HepG2 (cell line): Measurements from ENCODE around the gene CBLC. TPM values are rescaled to one million over a fixed set of nuclear protein-coding genes. Genes with fewer than 3 reads are reported as not detected.

Experiments used
- DPF2 ChIP-seq: sonication (generic); formaldehyde crosslinking; IDR thresholded peaks from 2 replicates; pipeline ENCODE4 v1.4.0; 2020; ENCODE audit warnings: mild to moderate bottlenecking, low read depth, missing genetic modification reagents, borderline replicate concordance
- EZH2 ChIP-seq: conservative IDR thresholded peaks from 2 replicates; pipeline ENCODE4 v1.6.1; 2012; ENCODE audit warnings: mild to moderate bottlenecking, low read depth, low read length, moderate library complexity
- KDM1A ChIP-seq: IDR thresholded peaks from 2 replicates; pipeline ENCODE4 v1.6.1; 2016; ENCODE audit warnings: missing compliant biosample characterization
- NBN ChIP-seq: fragments of 450-650 bp; conservative IDR thresholded peaks from 2 replicates; pipeline ENCODE4 v1.6.1; 2017
- RARG ChIP-seq: sonication (generic); formaldehyde crosslinking; IDR thresholded peaks from 2 replicates; pipeline ENCODE4 v1.4.0; 2020; ENCODE audit warnings: low read depth, mild to moderate bottlenecking, missing genetic modification reagents
- RBFOX2 ChIP-seq: fragments of 200-400 bp; formaldehyde crosslinking; IDR thresholded peaks from 2 replicates; pipeline ENCODE4 v1.6.1; 2017; ENCODE audit warnings: low read depth, mild to moderate bottlenecking, low read length
- SKI ChIP-seq: fragments of 450-650 bp; IDR thresholded peaks from one replicate; pipeline ENCODE4 v1.6.1; 2018; ENCODE audit warnings: mild to moderate bottlenecking; ENCODE audit not compliant: partially characterized antibody
- TCF7L2 ChIP-seq: IDR thresholded peaks from 2 replicates; pipeline ENCODE4 v1.6.1; 2011; ENCODE audit warnings: mild to moderate bottlenecking, low read depth, low read length, moderate library complexity
- ZNF577 ChIP-seq: sonication (generic); formaldehyde crosslinking; IDR thresholded peaks from 2 replicates; pipeline ENCODE4 v1.4.0; 2020; ENCODE audit warnings: mild to moderate bottlenecking, low read depth, missing genetic modification reagents, borderline replicate concordance
- polyA plus RNA-seq, 8 experiments: library from polyadenylated mRNA; depleted of rRNA in 3 of 8; stranded (reverse) in 7 of 8; unstranded in 1 of 8; fragments of >200 nt; fragmentation: Illumina TruSeq in 4 of 8; extraction: Trizol in 4 of 8; gene quantifications; 2 replicates each; pipeline versions ENCODE4 v1.2.1 to v1.2.3, GENCODE V29; 2011 to 2016; ENCODE audit warnings: low read depth in 4 of 8, missing spikeins in 1 of 8, mixed read lengths in 1 of 8; ENCODE audit not compliant: insufficient read depth in 1 of 8
- total RNA-seq, 5 experiments: library from RNA; depleted of rRNA; stranded (reverse); fragments of >200 nt; fragmentation: Illumina TruSeq; extraction: Trizol; gene quantifications; 2 replicates each; pipeline ENCODE4 v1.2.3, GENCODE V29; 2016; ENCODE audit warnings: low read depth in 1 of 5
- TF ChIP-seq, protein P1 (sequence below): sonication (generic); formaldehyde crosslinking; IDR thresholded peaks from 2 replicates; pipeline ENCODE4 v1.4.0; 2020; ENCODE audit warnings: low read depth, missing genetic modification reagents
- TF ChIP-seq, protein P2 (sequence below): sonication (generic); formaldehyde crosslinking; IDR thresholded peaks from 2 replicates; pipeline ENCODE4 v1.4.0; 2020; ENCODE audit warnings: missing genetic modification reagents
- TF ChIP-seq, protein P3 (sequence below): sonication (generic); formaldehyde crosslinking; conservative IDR thresholded peaks from 2 replicates; pipeline ENCODE4 v1.8.0; 2022; ENCODE audit warnings: low read depth, missing genetic modification reagents
- TF ChIP-seq, protein P4 (sequence below): IDR thresholded peaks from 2 replicates; pipeline ENCODE4 v1.6.1; 2016; ENCODE audit warnings: low read depth, control low read depth
- TF ChIP-seq, protein P5 (sequence below): sonication (generic); formaldehyde crosslinking; conservative IDR thresholded peaks from 2 replicates; pipeline ENCODE4 v1.4.0; 2020; ENCODE audit warnings: missing genetic modification reagents
- TF ChIP-seq, protein P6 (sequence below): sonication (generic); formaldehyde crosslinking; IDR thresholded peaks from 2 replicates; pipeline ENCODE4 v1.4.0; 2020; ENCODE audit warnings: mild to moderate bottlenecking, missing genetic modification reagents

The CBLC gene
- total and polyA plus RNA-seq, 2 of the 13 experiments (the other 11 are each of a cell fraction or from before 2014, with no cell fraction given): 1.8 to 2.6 TPM

DNA sequence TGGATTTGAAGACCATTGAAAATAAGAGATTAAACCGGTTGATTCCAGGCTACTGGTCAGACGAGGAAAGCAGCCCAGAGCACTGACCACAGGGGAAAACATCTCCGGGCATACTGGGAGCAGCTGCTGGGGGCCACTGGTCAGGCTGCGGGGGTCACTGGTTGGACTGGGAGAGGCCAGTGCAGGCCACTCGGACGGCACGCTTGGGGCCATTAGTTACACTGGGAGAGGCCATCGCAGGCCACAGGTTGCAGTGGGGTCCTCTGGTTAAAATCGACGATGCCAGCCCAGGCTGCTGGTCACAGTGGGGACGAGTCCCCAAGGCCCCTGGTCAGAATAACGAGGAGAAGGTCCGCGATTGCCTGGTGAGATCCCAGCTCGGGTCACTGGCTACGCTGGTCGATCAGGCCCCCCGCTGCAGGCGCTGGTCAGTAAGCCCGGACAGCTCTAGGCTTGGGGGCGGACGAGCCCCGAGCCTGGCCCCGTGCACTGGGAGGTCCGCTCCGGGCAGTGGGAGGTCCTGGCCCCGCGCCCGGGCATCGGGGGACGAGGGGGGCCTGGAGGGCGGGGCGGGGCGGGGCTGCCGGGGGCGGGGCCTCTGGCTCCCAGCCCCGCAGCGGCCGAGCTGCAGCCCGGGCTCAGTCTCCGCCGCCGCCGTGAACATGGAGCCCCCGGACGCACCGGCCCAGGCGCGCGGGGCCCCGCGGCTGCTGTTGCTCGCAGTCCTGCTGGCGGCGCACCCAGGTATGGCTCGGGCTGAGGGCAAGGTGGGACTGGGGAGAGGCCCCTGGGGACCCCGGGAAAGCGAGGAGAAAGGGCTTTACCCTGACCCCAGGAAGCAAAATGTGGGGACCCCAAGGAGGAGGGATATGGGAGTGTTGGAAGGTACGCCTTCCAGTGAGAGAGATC lies 31.0 kb downstream of the CBLC start, which contains the start of gene BCAM (continued):
- TF ChIP-seq, protein P1, sequence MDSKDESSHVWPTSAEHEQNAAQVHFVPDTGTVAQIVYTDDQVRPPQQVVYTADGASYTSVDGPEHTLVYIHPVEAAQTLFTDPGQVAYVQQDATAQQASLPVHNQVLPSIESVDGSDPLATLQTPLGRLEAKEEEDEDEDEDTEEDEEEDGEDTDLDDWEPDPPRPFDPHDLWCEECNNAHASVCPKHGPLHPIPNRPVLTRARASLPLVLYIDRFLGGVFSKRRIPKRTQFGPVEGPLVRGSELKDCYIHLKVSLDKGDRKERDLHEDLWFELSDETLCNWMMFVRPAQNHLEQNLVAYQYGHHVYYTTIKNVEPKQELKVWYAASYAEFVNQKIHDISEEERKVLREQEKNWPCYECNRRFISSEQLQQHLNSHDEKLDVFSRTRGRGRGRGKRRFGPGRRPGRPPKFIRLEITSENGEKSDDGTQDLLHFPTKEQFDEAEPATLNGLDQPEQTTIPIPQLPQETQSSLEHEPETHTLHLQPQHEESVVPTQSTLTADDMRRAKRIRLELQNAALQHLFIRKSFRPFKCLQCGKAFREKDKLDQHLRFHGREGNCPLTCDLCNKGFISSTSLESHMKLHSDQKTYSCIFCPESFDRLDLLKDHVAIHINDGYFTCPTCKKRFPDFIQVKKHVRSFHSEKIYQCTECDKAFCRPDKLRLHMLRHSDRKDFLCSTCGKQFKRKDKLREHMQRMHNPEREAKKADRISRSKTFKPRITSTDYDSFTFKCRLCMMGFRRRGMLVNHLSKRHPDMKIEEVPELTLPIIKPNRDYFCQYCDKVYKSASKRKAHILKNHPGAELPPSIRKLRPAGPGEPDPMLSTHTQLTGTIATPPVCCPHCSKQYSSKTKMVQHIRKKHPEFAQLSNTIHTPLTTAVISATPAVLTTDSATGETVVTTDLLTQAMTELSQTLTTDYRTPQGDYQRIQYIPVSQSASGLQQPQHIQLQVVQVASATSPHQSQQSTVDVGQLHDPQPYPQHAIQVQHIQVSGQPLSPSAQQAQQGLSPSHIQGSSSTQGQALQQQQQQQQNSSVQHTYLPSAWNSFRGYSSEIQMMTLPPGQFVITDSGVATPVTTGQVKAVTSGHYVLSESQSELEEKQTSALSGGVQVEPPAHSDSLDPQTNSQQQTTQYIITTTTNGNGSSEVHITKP: peak; percentile 78
- TF ChIP-seq EZH2 (no peak), TCF7L2 (no peak), ZNF577 (no peak), DPF2 (CRISPR knock-in tag) (no peak; the same call in 1 of the 2 replicates), NBN (no peak), KDM1A (CRISPR knock-in tag) (no peak), SKI (no peak), RBFOX2 (peak; percentile 91), RARG (CRISPR knock-in tag) (no peak)
- TF ChIP-seq, protein P2, sequence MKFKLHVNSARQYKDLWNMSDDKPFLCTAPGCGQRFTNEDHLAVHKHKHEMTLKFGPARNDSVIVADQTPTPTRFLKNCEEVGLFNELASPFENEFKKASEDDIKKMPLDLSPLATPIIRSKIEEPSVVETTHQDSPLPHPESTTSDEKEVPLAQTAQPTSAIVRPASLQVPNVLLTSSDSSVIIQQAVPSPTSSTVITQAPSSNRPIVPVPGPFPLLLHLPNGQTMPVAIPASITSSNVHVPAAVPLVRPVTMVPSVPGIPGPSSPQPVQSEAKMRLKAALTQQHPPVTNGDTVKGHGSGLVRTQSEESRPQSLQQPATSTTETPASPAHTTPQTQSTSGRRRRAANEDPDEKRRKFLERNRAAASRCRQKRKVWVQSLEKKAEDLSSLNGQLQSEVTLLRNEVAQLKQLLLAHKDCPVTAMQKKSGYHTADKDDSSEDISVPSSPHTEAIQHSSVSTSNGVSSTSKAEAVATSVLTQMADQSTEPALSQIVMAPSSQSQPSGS (CRISPR knock-in tag): 0 out of 2 replicates have a peak, but pooled peaks have one; percentile 39
- TF ChIP-seq, protein P3, sequence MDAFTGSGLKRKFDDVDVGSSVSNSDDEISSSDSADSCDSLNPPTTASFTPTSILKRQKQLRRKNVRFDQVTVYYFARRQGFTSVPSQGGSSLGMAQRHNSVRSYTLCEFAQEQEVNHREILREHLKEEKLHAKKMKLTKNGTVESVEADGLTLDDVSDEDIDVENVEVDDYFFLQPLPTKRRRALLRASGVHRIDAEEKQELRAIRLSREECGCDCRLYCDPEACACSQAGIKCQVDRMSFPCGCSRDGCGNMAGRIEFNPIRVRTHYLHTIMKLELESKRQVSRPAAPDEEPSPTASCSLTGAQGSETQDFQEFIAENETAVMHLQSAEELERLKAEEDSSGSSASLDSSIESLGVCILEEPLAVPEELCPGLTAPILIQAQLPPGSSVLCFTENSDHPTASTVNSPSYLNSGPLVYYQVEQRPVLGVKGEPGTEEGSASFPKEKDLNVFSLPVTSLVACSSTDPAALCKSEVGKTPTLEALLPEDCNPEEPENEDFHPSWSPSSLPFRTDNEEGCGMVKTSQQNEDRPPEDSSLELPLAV: no peak
- TF ChIP-seq, protein P4, sequence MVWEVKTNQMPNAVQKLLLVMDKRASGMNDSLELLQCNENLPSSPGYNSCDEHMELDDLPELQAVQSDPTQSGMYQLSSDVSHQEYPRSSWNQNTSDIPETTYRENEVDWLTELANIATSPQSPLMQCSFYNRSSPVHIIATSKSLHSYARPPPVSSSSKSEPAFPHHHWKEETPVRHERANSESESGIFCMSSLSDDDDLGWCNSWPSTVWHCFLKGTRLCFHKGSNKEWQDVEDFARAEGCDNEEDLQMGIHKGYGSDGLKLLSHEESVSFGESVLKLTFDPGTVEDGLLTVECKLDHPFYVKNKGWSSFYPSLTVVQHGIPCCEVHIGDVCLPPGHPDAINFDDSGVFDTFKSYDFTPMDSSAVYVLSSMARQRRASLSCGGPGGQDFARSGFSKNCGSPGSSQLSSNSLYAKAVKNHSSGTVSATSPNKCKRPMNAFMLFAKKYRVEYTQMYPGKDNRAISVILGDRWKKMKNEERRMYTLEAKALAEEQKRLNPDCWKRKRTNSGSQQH (CRISPR knock-in tag): peak; percentile 59; the same call in 1 of the 2 replicates
- TF ChIP-seq, protein P5, sequence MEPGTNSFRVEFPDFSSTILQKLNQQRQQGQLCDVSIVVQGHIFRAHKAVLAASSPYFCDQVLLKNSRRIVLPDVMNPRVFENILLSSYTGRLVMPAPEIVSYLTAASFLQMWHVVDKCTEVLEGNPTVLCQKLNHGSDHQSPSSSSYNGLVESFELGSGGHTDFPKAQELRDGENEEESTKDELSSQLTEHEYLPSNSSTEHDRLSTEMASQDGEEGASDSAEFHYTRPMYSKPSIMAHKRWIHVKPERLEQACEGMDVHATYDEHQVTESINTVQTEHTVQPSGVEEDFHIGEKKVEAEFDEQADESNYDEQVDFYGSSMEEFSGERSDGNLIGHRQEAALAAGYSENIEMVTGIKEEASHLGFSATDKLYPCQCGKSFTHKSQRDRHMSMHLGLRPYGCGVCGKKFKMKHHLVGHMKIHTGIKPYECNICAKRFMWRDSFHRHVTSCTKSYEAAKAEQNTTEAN: peak; percentile 45; the same call in 1 of the 2 replicates
- TF ChIP-seq, protein P6, sequence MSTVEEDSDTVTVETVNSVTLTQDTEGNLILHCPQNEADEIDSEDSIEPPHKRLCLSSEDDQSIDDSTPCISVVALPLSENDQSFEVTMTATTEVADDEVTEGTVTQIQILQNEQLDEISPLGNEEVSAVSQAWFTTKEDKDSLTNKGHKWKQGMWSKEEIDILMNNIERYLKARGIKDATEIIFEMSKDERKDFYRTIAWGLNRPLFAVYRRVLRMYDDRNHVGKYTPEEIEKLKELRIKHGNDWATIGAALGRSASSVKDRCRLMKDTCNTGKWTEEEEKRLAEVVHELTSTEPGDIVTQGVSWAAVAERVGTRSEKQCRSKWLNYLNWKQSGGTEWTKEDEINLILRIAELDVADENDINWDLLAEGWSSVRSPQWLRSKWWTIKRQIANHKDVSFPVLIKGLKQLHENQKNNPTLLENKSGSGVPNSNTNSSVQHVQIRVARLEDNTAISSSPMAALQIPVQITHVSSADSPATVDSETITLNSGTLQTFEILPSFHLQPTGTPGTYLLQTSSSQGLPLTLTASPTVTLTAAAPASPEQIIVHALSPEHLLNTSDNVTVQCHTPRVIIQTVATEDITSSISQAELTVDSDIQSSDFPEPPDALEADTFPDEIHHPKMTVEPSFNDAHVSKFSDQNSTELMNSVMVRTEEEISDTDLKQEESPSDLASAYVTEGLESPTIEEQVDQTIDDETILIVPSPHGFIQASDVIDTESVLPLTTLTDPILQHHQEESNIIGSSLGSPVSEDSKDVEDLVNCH (CRISPR knock-in tag): no peak
